HFFc6 (cell line): Measurements from ENCODE around the gene KLHL6. TPM values are rescaled to one million over a fixed set of nuclear protein-coding genes. Genes with fewer than 3 reads are reported as not detected.
A peak's percentile ranks its signal among the peaks of the same experiment; 100 is the strongest.
"Not testable (repeated sequence)": the region's sequence is repeated elsewhere in the genome, so short reads cannot be mapped to it uniquely, and the experiment has no call there.

Source experiments
- DNase-seq: peaks from one replicate; pipeline ENCODE4 v3.0.0-alpha.2; 2018
- H3K27ac Mint-ChIP-seq: 2 replicates; pipeline ENCODE4 v1.8.0; 2020; ENCODE audit warnings: mild to moderate bottlenecking, mixed read lengths
- H3K27me3 Mint-ChIP-seq: 2 replicates; pipeline ENCODE4 v1.8.0; 2021; ENCODE audit warnings: mild to moderate bottlenecking, moderate library complexity, mixed read lengths; ENCODE audit not compliant: insufficient read depth
- H3K36me3 Mint-ChIP-seq: 2 replicates; pipeline ENCODE4 v1.8.0; 2021; ENCODE audit warnings: low read depth, mixed read lengths
- H3K4me1 Mint-ChIP-seq: 2 replicates; pipeline ENCODE4 v1.8.0; 2020; ENCODE audit warnings: low read depth, mixed read lengths
- H3K4me3 Mint-ChIP-seq: 2 replicates; pipeline ENCODE4 v1.8.0; 2020; ENCODE audit warnings: mild to moderate bottlenecking, moderate library complexity, mixed read lengths
- H3K9me3 Mint-ChIP-seq: 2 replicates; pipeline ENCODE4 v1.8.0; 2020; ENCODE audit warnings: mild to moderate bottlenecking, mixed read lengths
- CTCF ChIP-seq: fragments of 200-600 bp; sonication (generic); IDR thresholded peaks from 2 replicates; pipeline ENCODE4 v1.5.0; 2021; ENCODE audit warnings: antibody characterized with exemption, mild to moderate bottlenecking
- total RNA-seq, 6 experiments: library from RNA; stranded (reverse); fragmentation: NEBNext Ultra II Directional; extraction: Animal tissue kit (Norgen Biotek cat#: 25700); gene quantifications; 2 replicates in 1 of 6; 3 replicates in 5 of 6; pipeline ENCODE4 v1.2.3, GENCODE V29; 2021

Gene KLHL6
- total RNA-seq, 6 experiments from 2014 or later = not detected

- DNase-seq = no peak
- H3K4me3 Mint-ChIP-seq = no peak overlapping the region
- H3K27ac Mint-ChIP-seq = peak overlapping the region; percentile 41
- H3K36me3 Mint-ChIP-seq = 0 out of 2 replicates have a peak, but pooled peaks cover 5% of the 10 kb centered on the region
- peaks cover 11% of the 10 kb centered on the region for H3K27me3 Mint-ChIP-seq
- H3K9me3 Mint-ChIP-seq = no peaks in the 10 kb centered on the region
- peaks cover 41% of the 10 kb centered on the region for H3K4me1 Mint-ChIP-seq
- TF ChIP-seq CTCF = no peak
These were observed 71.0 kb downstream of the KLHL6 start for GRCh38 chr3:183484431-183485075.

GRCh38 chr3:183481582-183481981 lies 73.9 kb downstream of the KLHL6 start:
- peak; percentile 69 for DNase-seq
- peak overlapping the region; percentile 78 for H3K27ac Mint-ChIP-seq
- H3K36me3 Mint-ChIP-seq = 0 out of 2 replicates have a peak, but pooled peaks cover 5% of the 10 kb centered on the region

GRCh38 chr3:183478501-183478900 lies 77.0 kb downstream of the KLHL6 start:
- no peak for TF ChIP-seq CTCF
- Mint-ChIP-seq H3K27me3 (peaks cover 17% of the 10 kb centered on the region), H3K9me3 (no peaks in the 10 kb centered on the region), H3K36me3 (0 out of 2 replicates have a peak, but pooled peaks cover 5% of the 10 kb centered on the region), H3K4me3 (no peak overlapping the region), H3K27ac (no peak overlapping the region), H3K4me1 (peaks cover 24% of the 10 kb centered on the region)
- no peak for DNase-seq

More at GRCh38 chr3:183481582-183481981, 73.9 kb downstream of the KLHL6 start:
- peaks cover 13% of the 10 kb centered on the region for H3K27me3 Mint-ChIP-seq
- H3K9me3 Mint-ChIP-seq = no peaks in the 10 kb centered on the region
- TF ChIP-seq CTCF = no peak
- H3K4me3 Mint-ChIP-seq = 0 out of 2 replicates have a peak overlapping the region, but pooled peaks have one; percentile 13
- H3K4me1 Mint-ChIP-seq = peaks cover 38% of the 10 kb centered on the region

- no peak for DNase-seq
- no peak for TF ChIP-seq CTCF
- no peak overlapping the region for H3K4me3 Mint-ChIP-seq
- 0 out of 2 replicates have a peak, but pooled peaks cover 5% of the 10 kb centered on the region for H3K36me3 Mint-ChIP-seq
- no peak overlapping the region for H3K27ac Mint-ChIP-seq
- peaks cover 17% of the 10 kb centered on the region for H3K27me3 Mint-ChIP-seq
- no peaks in the 10 kb centered on the region for H3K9me3 Mint-ChIP-seq
- H3K4me1 Mint-ChIP-seq = peaks cover 19% of the 10 kb centered on the region
These were observed 77.6 kb downstream of the KLHL6 start for GRCh38 chr3:183477801-183478456.

GRCh38 chr3:183475764-183476162 lies 79.7 kb downstream of the KLHL6 start:
- H3K27ac Mint-ChIP-seq, H3K9me3 Mint-ChIP-seq, H3K36me3 Mint-ChIP-seq, DNase-seq, H3K4me3 Mint-ChIP-seq: not testable (repeated sequence)
- Mint-ChIP-seq H3K4me1 (peaks cover 12% of the 10 kb centered on the region), H3K27me3 (peaks cover 19% of the 10 kb centered on the region)
